HepG2 (cell line): Measurements from ENCODE around the gene SLC25A10. TPM values are rescaled to one million over a fixed set of nuclear protein-coding genes. Genes with fewer than 3 reads are reported as not detected.

Source experiments
- CC2D1A ChIP-seq: sonication (generic); formaldehyde crosslinking; IDR thresholded peaks from 2 replicates; pipeline ENCODE4 v1.8.1; 2023; ENCODE audit warnings: mild to moderate bottlenecking, missing genetic modification reagents
- ELF3 ChIP-seq: IDR thresholded peaks from 2 replicates; pipeline ENCODE4 v1.6.1; 2016; ENCODE audit warnings: missing genetic modification reagents, missing compliant biosample characterization
- IRF2 ChIP-seq: IDR thresholded peaks from 2 replicates; pipeline ENCODE4 v1.6.1; 2018; ENCODE audit warnings: missing genetic modification reagents, missing compliant biosample characterization
- KLF12 ChIP-seq: sonication (generic); formaldehyde crosslinking; IDR thresholded peaks from 2 replicates; pipeline ENCODE4 v1.4.0; 2020; ENCODE audit warnings: missing genetic modification reagents, borderline replicate concordance
- MBNL3 ChIP-seq: fragments of 250-450 bp; sonication (Bioruptor Pico); conservative IDR thresholded peaks from 2 replicates; pipeline ENCODE4 v1.8.0; 2022; ENCODE audit warnings: mild to moderate bottlenecking, inconsistent platforms
- MXD4 ChIP-seq: IDR thresholded peaks from 2 replicates; pipeline ENCODE4 v1.6.1; 2016; ENCODE audit warnings: mild to moderate bottlenecking, missing biosample characterization, missing genetic modification reagents
- NFKB2 ChIP-seq: sonication (generic); formaldehyde crosslinking; IDR thresholded peaks from 2 replicates; pipeline ENCODE4 v1.4.0; 2020; ENCODE audit warnings: missing genetic modification reagents, borderline replicate concordance
- NFRKB ChIP-seq: fragments of 450-650 bp; IDR thresholded peaks from 2 replicates; pipeline ENCODE4 v1.6.1; 2017
- POLR2A ChIP-seq, 2 experiments: IDR thresholded peaks; 2 replicates each; pipeline ENCODE4 v1.6.1; 2011; ENCODE audit warnings: low read depth in 2 of 2, low read length in 2 of 2, mild to moderate bottlenecking in 1 of 2, moderate library complexity in 1 of 2; ENCODE audit not compliant: insufficient read depth in 1 of 2
- RAD51 ChIP-seq: fragments of 450-650 bp; IDR thresholded peaks from 2 replicates; pipeline ENCODE4 v1.6.1; 2016; ENCODE audit warnings: borderline replicate concordance
- RXRA ChIP-seq: sonication (generic); formaldehyde crosslinking; IDR thresholded peaks from 2 replicates; pipeline ENCODE4 v1.5.1; 2020; ENCODE audit warnings: missing genetic modification reagents
- STAT6 ChIP-seq: sonication (generic); formaldehyde crosslinking; IDR thresholded peaks from 2 replicates; pipeline ENCODE4 v1.4.0; 2020; ENCODE audit warnings: missing genetic modification reagents, mild to moderate bottlenecking, borderline replicate concordance
- WIZ ChIP-seq: sonication (generic); formaldehyde crosslinking; IDR thresholded peaks from 2 replicates; pipeline ENCODE4 v1.5.1; 2020; ENCODE audit warnings: mild to moderate bottlenecking, missing genetic modification reagents
- ZBTB1 ChIP-seq: sonication (generic); formaldehyde crosslinking; IDR thresholded peaks from 2 replicates; pipeline ENCODE4 v1.4.0; 2020; ENCODE audit warnings: missing genetic modification reagents, borderline replicate concordance
- ZFP41 ChIP-seq: sonication (generic); formaldehyde crosslinking; IDR thresholded peaks from 2 replicates; pipeline ENCODE4 v1.4.0; 2020; ENCODE audit warnings: mild to moderate bottlenecking, missing genetic modification reagents, borderline replicate concordance
- ZNF10 ChIP-seq: sonication (generic); formaldehyde crosslinking; IDR thresholded peaks from 2 replicates; pipeline ENCODE4 v1.4.0; 2020; ENCODE audit warnings: mild to moderate bottlenecking, low read depth, missing genetic modification reagents, borderline replicate concordance
- ZNF136 ChIP-seq: sonication (generic); formaldehyde crosslinking; IDR thresholded peaks from 2 replicates; pipeline ENCODE4 v1.8.1; 2022; ENCODE audit warnings: low read depth, mild to moderate bottlenecking, moderate library complexity, missing genetic modification reagents
- ZNF276 ChIP-seq: sonication (generic); formaldehyde crosslinking; IDR thresholded peaks from 2 replicates; pipeline ENCODE4 v1.4.0; 2020; ENCODE audit warnings: mild to moderate bottlenecking, low read depth, missing genetic modification reagents
- ZNF451 ChIP-seq: sonication (generic); formaldehyde crosslinking; IDR thresholded peaks from 2 replicates; pipeline ENCODE4 v1.5.0; 2020; ENCODE audit warnings: mild to moderate bottlenecking, missing genetic modification reagents
- ZNF564 ChIP-seq: sonication (generic); formaldehyde crosslinking; IDR thresholded peaks from 2 replicates; pipeline ENCODE4 v1.8.1; 2023; ENCODE audit warnings: mild to moderate bottlenecking, missing genetic modification reagents
- ZNF720 ChIP-seq: sonication (generic); formaldehyde crosslinking; IDR thresholded peaks from 2 replicates; pipeline ENCODE4 v1.4.0; 2020; ENCODE audit warnings: missing genetic modification reagents
- ZNF724P ChIP-seq: sonication (generic); formaldehyde crosslinking; IDR thresholded peaks from 2 replicates; pipeline ENCODE4 v1.8.0; 2022; ENCODE audit warnings: missing genetic modification reagents, borderline replicate concordance
- ZNF737 ChIP-seq: sonication (generic); formaldehyde crosslinking; IDR thresholded peaks from 2 replicates; pipeline ENCODE4 v1.5.0; 2020; ENCODE audit warnings: missing genetic modification reagents, mild to moderate bottlenecking, borderline replicate concordance
- ZNF775 ChIP-seq: sonication (generic); formaldehyde crosslinking; IDR thresholded peaks from 2 replicates; pipeline ENCODE4 v1.4.0; 2020; ENCODE audit warnings: missing genetic modification reagents, mild to moderate bottlenecking, moderate library complexity, borderline replicate concordance
- polyA plus RNA-seq, 8 experiments: library from polyadenylated mRNA; depleted of rRNA in 3 of 8; stranded (reverse) in 7 of 8; unstranded in 1 of 8; fragments of >200 nt; fragmentation: Illumina TruSeq in 4 of 8; extraction: Trizol in 4 of 8; gene quantifications; 2 replicates each; pipeline versions ENCODE4 v1.2.1 to v1.2.3, GENCODE V29; 2011 to 2016; ENCODE audit warnings: low read depth in 4 of 8, missing spikeins in 1 of 8, mixed read lengths in 1 of 8; ENCODE audit not compliant: insufficient read depth in 1 of 8
- total RNA-seq, 5 experiments: library from RNA; depleted of rRNA; stranded (reverse); fragments of >200 nt; fragmentation: Illumina TruSeq; extraction: Trizol; gene quantifications; 2 replicates each; pipeline ENCODE4 v1.2.3, GENCODE V29; 2016; ENCODE audit warnings: low read depth in 1 of 5

The SLC25A10 gene
- total and polyA plus RNA-seq, 2 of the 13 experiments (the other 11 are each of a cell fraction or from before 2014, with no cell fraction given), result 46.5 to 140 TPM

GRCh38 chr17:81727324-81728031 lies 15.4 kb downstream of the SLC25A10 start (continued):
- peak; percentile 97 for TF ChIP-seq ZNF564
- TF ChIP-seq ZNF720, result peak; percentile 97
- TF ChIP-seq RAD51, result no peak
- TF ChIP-seq ZBTB1 (CRISPR knock-in tag), result peak; percentile 75; the same call in 1 of the 2 replicates
- TF ChIP-seq ZNF451 (CRISPR knock-in tag), result peak; percentile 99
- TF ChIP-seq NFRKB, result 0 out of 2 replicates have a peak, but pooled peaks have one; percentile 33
- peak; percentile 98 for TF ChIP-seq ZNF136 (CRISPR knock-in tag)
- TF ChIP-seq ZNF276 (CRISPR knock-in tag), result peak; percentile 98
- peak; percentile 84; the same call in 1 of the 2 replicates for TF ChIP-seq KLF12 (CRISPR knock-in tag)
- peak; percentile 99 for TF ChIP-seq ZNF737 (CRISPR knock-in tag)
- TF ChIP-seq MXD4 (CRISPR knock-in tag), result peak; percentile 98
- peak; percentile 92 for TF ChIP-seq RXRA (CRISPR knock-in tag)
- TF ChIP-seq MBNL3 (CRISPR knock-in tag), result no peak
- TF ChIP-seq ZNF775 (CRISPR knock-in tag), result no peak
- TF ChIP-seq IRF2 (CRISPR knock-in tag), result peak; percentile 95
- peak; percentile 98 for TF ChIP-seq ZNF724P (CRISPR knock-in tag)
- TF ChIP-seq CC2D1A (CRISPR knock-in tag), result peak; percentile 75; the same call in 1 of the 2 replicates
- peak; percentile 90 for TF ChIP-seq WIZ (CRISPR knock-in tag)
- TF ChIP-seq STAT6 (CRISPR knock-in tag), result peak; percentile 73; the same call in 1 of the 2 replicates
- peak; percentile 61 to 73 for TF ChIP-seq POLR2A (IDR thresholded peaks at IDR 0.05; ENCODE audit: insufficient read depth in 1 of 2, low read depth in 2 of 2, low read length in 2 of 2)
- TF ChIP-seq ZNF10 (CRISPR knock-in tag), result no peak
- TF ChIP-seq ELF3, result peak; percentile 92
- TF ChIP-seq ZFP41 (CRISPR knock-in tag), result peak; percentile 98
- peak; percentile 100 for TF ChIP-seq NFKB2 (CRISPR knock-in tag)
